Neural cell (in vitro differentiated cells): Measurements from ENCODE around the gene SAG.

ENCODE experiments used
- EP300 ChIP-seq: fragments of 450-650 bp; conservative IDR thresholded peaks from 2 replicates; pipeline ENCODE4 v1.6.1; 2014; ENCODE audit warnings: antibody characterized with exemption, mild to moderate bottlenecking, moderate library complexity; ENCODE audit not compliant: poor library complexity, severe bottlenecking
- EZH2 ChIP-seq: fragments of 200-600, 300-800 bp; shearing (Covaris generic), sonication (generic); IDR thresholded peaks from 2 replicates; pipeline ENCODE4 v1.6.1; 2014; ENCODE audit warnings: antibody characterized with exemption, low read length, borderline replicate concordance, mild to moderate bottlenecking; ENCODE audit not compliant: insufficient read depth, poor library complexity, severe bottlenecking
- RAD21 ChIP-seq: fragments of 450-650 bp; conservative IDR thresholded peaks from 2 replicates; pipeline ENCODE4 v1.6.1; 2014; ENCODE audit warnings: antibody characterized with exemption, mild to moderate bottlenecking, moderate library complexity
- TAF1 ChIP-seq: IDR thresholded peaks from 2 replicates; pipeline ENCODE4 v1.6.1; 2012; ENCODE audit warnings: low read depth
- TF ChIP-seq, protein P1 (sequence below): fragments of 450-650 bp; IDR thresholded peaks from 2 replicates; pipeline ENCODE4 v1.5.1; 2014; ENCODE audit warnings: antibody characterized with exemption, mild to moderate bottlenecking, moderate library complexity; ENCODE audit not compliant: poor library complexity, severe bottlenecking

GRCh38 chr2:233387667-233388528 lies 80.3 kb downstream of the SAG start:
- TF ChIP-seq, protein P1, sequence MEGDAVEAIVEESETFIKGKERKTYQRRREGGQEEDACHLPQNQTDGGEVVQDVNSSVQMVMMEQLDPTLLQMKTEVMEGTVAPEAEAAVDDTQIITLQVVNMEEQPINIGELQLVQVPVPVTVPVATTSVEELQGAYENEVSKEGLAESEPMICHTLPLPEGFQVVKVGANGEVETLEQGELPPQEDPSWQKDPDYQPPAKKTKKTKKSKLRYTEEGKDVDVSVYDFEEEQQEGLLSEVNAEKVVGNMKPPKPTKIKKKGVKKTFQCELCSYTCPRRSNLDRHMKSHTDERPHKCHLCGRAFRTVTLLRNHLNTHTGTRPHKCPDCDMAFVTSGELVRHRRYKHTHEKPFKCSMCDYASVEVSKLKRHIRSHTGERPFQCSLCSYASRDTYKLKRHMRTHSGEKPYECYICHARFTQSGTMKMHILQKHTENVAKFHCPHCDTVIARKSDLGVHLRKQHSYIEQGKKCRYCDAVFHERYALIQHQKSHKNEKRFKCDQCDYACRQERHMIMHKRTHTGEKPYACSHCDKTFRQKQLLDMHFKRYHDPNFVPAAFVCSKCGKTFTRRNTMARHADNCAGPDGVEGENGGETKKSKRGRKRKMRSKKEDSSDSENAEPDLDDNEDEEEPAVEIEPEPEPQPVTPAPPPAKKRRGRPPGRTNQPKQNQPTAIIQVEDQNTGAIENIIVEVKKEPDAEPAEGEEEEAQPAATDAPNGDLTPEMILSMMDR, result no peak
- TF ChIP-seq RAD21, result no peak
- TF ChIP-seq EZH2, result no peak
- TF ChIP-seq EP300, result no peak
- TF ChIP-seq TAF1, result no peak
